ENCODE data around the gene SMIM38. TPM values are rescaled to one million over a fixed set of nuclear protein-coding genes. Genes with fewer than 3 reads are reported as not detected.

SMIM38 gene
- total and polyA plus RNA-seq, 8 donors: 0.33 to 6.2 (median 1.2) TPM

- Histone ChIP-seq H3K4me3 (no peak overlapping the region), H3K27ac (no peak overlapping the region), H3K36me3 (no peaks in the 10 kb centered on the region), H3K4me1 (peaks cover 0 to 3% (median 0%) of the 10 kb centered on the region in 3 donors), H3K27me3 (no peaks in the 10 kb centered on the region), H3K9me3 (no peaks in the 10 kb centered on the region)
- TF ChIP-seq CTCF (IDR thresholded peaks at IDR 0.05): no peak
- ATAC-seq (peak; percentile 68 to 99 (median 94)), DNase-seq (peak in 5 of 6 donors; percentile 47 to 72 (median 58)), FAIRE-seq (no peak)
- intact Hi-C loops (cut with DNase I): no loop called here
- WGBS, 2 donors: 45 to 49% methylated on average over 9 of the region's 9 CpGs
Observed at GRCh38 chr11:69178819-69179482, 23.2 kb downstream of the SMIM38 start.

- no peak overlapping the region for H3K4me3 ChIP-seq
- no peaks in the 10 kb centered on the region for H3K27me3 ChIP-seq
- DNase-seq (peak in 1 of 6 donors; percentile 46), ATAC-seq (no peak), FAIRE-seq (no peak)
- no peak for TF ChIP-seq CTCF (IDR thresholded peaks at IDR 0.05)
- H3K4me1 ChIP-seq: peaks cover 0 to 3% (median 0%) of the 10 kb centered on the region in 3 donors
- H3K36me3 ChIP-seq: no peaks in the 10 kb centered on the region
- 89 to 93% methylated on average over 9 of the region's 9 CpGs for WGBS, 2 donors
- no peak overlapping the region for H3K27ac ChIP-seq
- H3K9me3 ChIP-seq: no peaks in the 10 kb centered on the region
- intact Hi-C loops (cut with DNase I): no loop called here
Observed at GRCh38 chr11:69180226-69180625, 24.5 kb downstream of the SMIM38 start.

- Histone ChIP-seq H3K36me3 (no peaks in the 10 kb centered on the region), H3K4me3 (no peak overlapping the region), H3K27ac (no peak overlapping the region), H3K27me3 (no peaks in the 10 kb centered on the region), H3K4me1 (peaks cover 0 to 3% (median 0%) of the 10 kb centered on the region in 3 donors), H3K9me3 (no peaks in the 10 kb centered on the region)
- ATAC-seq: no peak
- intact Hi-C loops (cut with DNase I): no loop called here
- 97 to 99% methylated on average over 3 of the region's 3 CpGs for WGBS, 2 donors
- DNase-seq: peak in 1 of 6 donors; percentile 24
- FAIRE-seq: no peak
- TF ChIP-seq CTCF (IDR thresholded peaks at IDR 0.05): no peak
Observed at GRCh38 chr11:69180726-69181125, 25.0 kb downstream of the SMIM38 start.

- no peaks in the 10 kb centered on the region for H3K27me3 ChIP-seq
- FAIRE-seq (no peak), ATAC-seq (no peak), DNase-seq (peak in 1 of 6 donors; percentile 39)
- H3K9me3 ChIP-seq: no peaks in the 10 kb centered on the region
- WGBS, 2 donors: 81 to 86% methylated on average over 8 of the region's 8 CpGs
- H3K27ac ChIP-seq: no peak overlapping the region
- H3K36me3 ChIP-seq: no peaks in the 10 kb centered on the region
- no peak overlapping the region for H3K4me3 ChIP-seq
- intact Hi-C loops (cut with DNase I): no loop called here
- TF ChIP-seq CTCF (IDR thresholded peaks at IDR 0.05): no peak
- H3K4me1 ChIP-seq: no peaks in the 10 kb centered on the region
Observed at GRCh38 chr11:69183613-69184012, 27.9 kb downstream of the SMIM38 start.

Measured in pancreas (tissue), 10 donors.